Type B pancreatic cell (in vitro differentiated cells): ENCODE data around the gene SEPTIN1. TPM values are rescaled to one million over a fixed set of nuclear protein-coding genes. Genes with fewer than 3 reads are reported as not detected.

ENCODE experiments used
- DNase-seq: peaks from one replicate; pipeline ENCODE4 v3.0.0; 2021; ENCODE audit warnings: mixed read lengths; ENCODE audit not compliant: unreplicated experiment; ENCODE audit errors: extremely low spot score
- H3K27ac Mint-ChIP-seq: 2 replicates; pipeline ENCODE4 v1.8.0; 2021; ENCODE audit warnings: mild to moderate bottlenecking, mixed read lengths
- H3K27me3 Mint-ChIP-seq: 2 replicates; pipeline ENCODE4 v1.8.0; 2021; ENCODE audit warnings: mixed read lengths
- H3K36me3 Mint-ChIP-seq: 2 replicates; pipeline ENCODE4 v1.8.0; 2021; ENCODE audit warnings: mixed read lengths
- H3K4me1 Mint-ChIP-seq: one replicate; pipeline ENCODE4 v1.8.0; 2021; ENCODE audit warnings: mixed read lengths; ENCODE audit not compliant: unreplicated experiment
- H3K4me3 Mint-ChIP-seq: 2 replicates; pipeline ENCODE4 v1.8.0; 2021; ENCODE audit warnings: mild to moderate bottlenecking, mixed read lengths
- H3K9me3 Mint-ChIP-seq: 2 replicates; pipeline ENCODE4 v1.8.0; 2021; ENCODE audit warnings: mixed read lengths
- CTCF ChIP-seq: fragments of 200-600 bp; sonication (generic); conservative IDR thresholded peaks from 2 replicates; pipeline ENCODE4 v1.5.0; 2021; ENCODE audit warnings: antibody characterized with exemption, mild to moderate bottlenecking
- long read RNA-seq: library from polyadenylated mRNA; unstranded; transcript quantifications from one replicate; pipeline ENCODE4 v2.0.0, GENCODE V29; 2020
- total RNA-seq: library from RNA; stranded (reverse); gene quantifications from 2 replicates; pipeline ENCODE4 v1.2.1, GENCODE V29; 2021; ENCODE audit warnings: low replicate concordance

SEPTIN1 gene
- total RNA-seq, result 1.4 and 2.3 TPM in 2 replicates
- long read RNA-seq, result 0 reads

GRCh38 chr16:30382111-30382881 lies at the start of gene SEPTIN1:
SEPTIN1 (minus strand) TSS chr16:30382561; CDS start chr16:30382542, 19 bp downstream.
- no peaks in the 10 kb centered on the region for H3K27me3 Mint-ChIP-seq
- DNase-seq, result no peak
- H3K9me3 Mint-ChIP-seq, result no peaks in the 10 kb centered on the region
- no peak within 1 kb of the TSS for H3K4me3 Mint-ChIP-seq
- H3K27ac Mint-ChIP-seq, result peak within 1 kb of the TSS; percentile 21
- TF ChIP-seq CTCF, result no peak
- peaks cover 3% of the 10 kb centered on the region for H3K36me3 Mint-ChIP-seq
- H3K4me1 Mint-ChIP-seq, result peaks cover 13% of the 10 kb centered on the region

- Mint-ChIP-seq H3K27me3 (no peaks in the 10 kb centered on the region), H3K4me3 (no peak overlapping the region), H3K27ac (no peak overlapping the region), H3K4me1 (peaks cover 14% of the 10 kb centered on the region), H3K9me3 (no peaks in the 10 kb centered on the region), H3K36me3 (peaks cover 10% of the 10 kb centered on the region)
- DNase-seq, result no peak
- peak; percentile 52 for TF ChIP-seq CTCF
These were observed 48.1 kb upstream of the SEPTIN1 start for GRCh38 chr16:30430428-30430970.

- no peak within 1 kb of the TSS for H3K4me3 Mint-ChIP-seq
- TF ChIP-seq CTCF, result peak; percentile 92
- H3K36me3 Mint-ChIP-seq, result peaks cover 10% of the 10 kb centered on the region
- H3K27me3 Mint-ChIP-seq, result no peaks in the 10 kb centered on the region
- peak; percentile 90 for DNase-seq
- no peaks in the 10 kb centered on the region for H3K9me3 Mint-ChIP-seq
- H3K27ac Mint-ChIP-seq, result peak within 1 kb of the TSS; percentile 8
- H3K4me1 Mint-ChIP-seq, result peaks cover 14% of the 10 kb centered on the region
These were observed 47.5 kb upstream of the SEPTIN1 start, which contains the start of gene DCTPP1 for GRCh38 chr16:30429678-30430427. DCTPP1 (minus strand) TSS chr16:30430030; CDS start chr16:30429980, 50 bp downstream.

- no peak overlapping the region for H3K4me3 Mint-ChIP-seq
- peaks cover 14% of the 10 kb centered on the region for H3K4me1 Mint-ChIP-seq
- peak overlapping the region; percentile 8 for H3K27ac Mint-ChIP-seq
- no peaks in the 10 kb centered on the region for H3K9me3 Mint-ChIP-seq
- TF ChIP-seq CTCF, result no peak
- DNase-seq, result no peak
- H3K27me3 Mint-ChIP-seq, result no peaks in the 10 kb centered on the region
- peaks cover 10% of the 10 kb centered on the region for H3K36me3 Mint-ChIP-seq
These were observed 47.0 kb upstream of the SEPTIN1 start for GRCh38 chr16:30429418-30429677.

GRCh38 chr16:30428055-30428454 lies 45.7 kb upstream of the SEPTIN1 start:
- H3K9me3 Mint-ChIP-seq, result no peaks in the 10 kb centered on the region
- H3K36me3 Mint-ChIP-seq, result peaks cover 14% of the 10 kb centered on the region
- no peak for DNase-seq
- peak overlapping the region; percentile 41 for H3K4me3 Mint-ChIP-seq
- H3K4me1 Mint-ChIP-seq, result peaks cover 14% of the 10 kb centered on the region
- no peak for TF ChIP-seq CTCF
- H3K27ac Mint-ChIP-seq, result no peak overlapping the region
- no peaks in the 10 kb centered on the region for H3K27me3 Mint-ChIP-seq
